Measurements from ENCODE around the gene PLAA. TPM values are rescaled to one million over a fixed set of nuclear protein-coding genes. Genes with fewer than 3 reads are reported as not detected.

Gene PLAA
- total RNA-seq, 4 donors from 2014 or later, result 22.4 to 32.3 (median 28.0) TPM

- Histone ChIP-seq H3K9me3 (no peaks in the 10 kb centered on the region), H3K36me3 (no peaks in the 10 kb centered on the region), H3K4me1 (peaks cover 21 to 25% (median 23%) of the 10 kb centered on the region in 4 donors), H3K4me3 (no peak overlapping the region), H3K27ac (replicated peaks in 1 of 4) (no peak overlapping the region), H3K27me3 (no peaks in the 10 kb centered on the region)
- intact Hi-C loops (cut with DNase I), result loop anchor here (5.0 kb wide), 1 partner anchor 57 kb away; the partner anchor contains the start of gene CAAP1
- TF ChIP-seq CTCF (IDR thresholded peaks at IDR 0.05), result no peak
- TF ChIP-seq POLR2AphosphoS5 (IDR thresholded peaks at IDR 0.05), result no peak
- no peak for TF ChIP-seq EP300 (IDR thresholded peaks at IDR 0.05)
- no peak for TF ChIP-seq POLR2A (IDR thresholded peaks at IDR 0.05; ENCODE audit: low read depth)
- WGBS, result 81% methylated on average over 6 of the region's 6 CpGs
- no peak for DNase-seq (ENCODE audit: extremely low spot score)
These were observed 2.6 kb upstream of the PLAA start for GRCh38 chr9:26949637-26950069.

- intact Hi-C loops (cut with DNase I), result loop anchor here (5.0 kb wide), 1 partner anchor 55 kb away; the partner anchor contains the start of gene CAAP1
- H3K36me3 ChIP-seq, result no peaks in the 10 kb centered on the region
- H3K9me3 ChIP-seq, result no peaks in the 10 kb centered on the region
- H3K27me3 ChIP-seq, result no peaks in the 10 kb centered on the region
- no peak for TF ChIP-seq POLR2A (IDR thresholded peaks at IDR 0.05; ENCODE audit: low read depth)
- TF ChIP-seq CTCF (IDR thresholded peaks at IDR 0.05), result no peak
- no peak for TF ChIP-seq EP300 (IDR thresholded peaks at IDR 0.05)
- TF ChIP-seq POLR2AphosphoS5 (IDR thresholded peaks at IDR 0.05), result no peak
- DNase-seq (ENCODE audit: extremely low spot score), result no peak
- peak overlapping the region; percentile 71 to 98 (median 88) for H3K4me3 ChIP-seq
- 1% methylated on average over 9 of the region's 9 CpGs for WGBS
- H3K4me1 ChIP-seq, result peaks cover 25 to 41% (median 31%) of the 10 kb centered on the region in 4 donors
- peak overlapping the region; percentile 93 to 98 (median 95) for H3K27ac ChIP-seq (replicated peaks in 1 of 4)
These were observed 694 bp upstream of the PLAA start for GRCh38 chr9:26947736-26948135.

GRCh38 chr9:26945591-26945990, 1.5 kb downstream of the PLAA start:
- 33% methylated on average over 2 of the region's 2 CpGs for WGBS
- no peak for DNase-seq (ENCODE audit: extremely low spot score)
- Histone ChIP-seq H3K36me3 (no peaks in the 10 kb centered on the region), H3K27ac (replicated peaks in 1 of 4) (peak overlapping the region in 1 of 4 donors; percentile 95), H3K4me3 (peak overlapping the region; percentile 71 to 98 (median 88)), H3K27me3 (no peaks in the 10 kb centered on the region), H3K4me1 (peaks cover 25 to 52% (median 35%) of the 10 kb centered on the region in 4 donors), H3K9me3 (no peaks in the 10 kb centered on the region)
- intact Hi-C loops (cut with DNase I), result loop anchor here (5.0 kb wide), 1 partner anchor 53 kb away; the partner anchor contains the start of gene CAAP1
- TF ChIP-seq CTCF (IDR thresholded peaks at IDR 0.05) (no peak), POLR2AphosphoS5 (IDR thresholded peaks at IDR 0.05) (no peak), EP300 (IDR thresholded peaks at IDR 0.05) (no peak), POLR2A (IDR thresholded peaks at IDR 0.05; ENCODE audit: low read depth) (no peak)

GRCh38 chr9:26940779-26941178, 6.3 kb downstream of the PLAA start:
- peaks cover 15 to 46% (median 31%) of the 10 kb centered on the region in 4 donors for H3K4me1 ChIP-seq
- no peak overlapping the region for H3K27ac ChIP-seq (replicated peaks in 1 of 4)

More at GRCh38 chr9:26940779-26941178, 6.3 kb downstream of the PLAA start:
- Histone ChIP-seq H3K27me3 (no peaks in the 10 kb centered on the region), H3K9me3 (peaks cover 0 to 15% (median 9%) of the 10 kb centered on the region in 4 donors), H3K36me3 (peaks cover 0 to 6% (median 0%) of the 10 kb centered on the region in 4 donors), H3K4me3 (no peak overlapping the region)
- intact Hi-C loops (cut with DNase I), result no loop called here
- DNase-seq (ENCODE audit: extremely low spot score), result no peak
- 100% methylated on average over 1 of the region's 1 CpG for WGBS
- no peak for TF ChIP-seq CTCF (IDR thresholded peaks at IDR 0.05)
- TF ChIP-seq POLR2A (IDR thresholded peaks at IDR 0.05; ENCODE audit: low read depth), result no peak
- no peak for TF ChIP-seq EP300 (IDR thresholded peaks at IDR 0.05)
- no peak for TF ChIP-seq POLR2AphosphoS5 (IDR thresholded peaks at IDR 0.05)

Measured in esophagus muscularis mucosa (tissue), 4 donors.